ENCODE results near the gene DPPA3.
"Not testable (repeated sequence)": the region's sequence is repeated elsewhere in the genome, so short reads cannot be mapped to it uniquely, and the experiment has no call there.

The DPPA3 gene

GRCh38 chr12:7731486-7731885, 20.3 kb downstream of the DPPA3 start:
- no peak for DNase-seq

- DNase-seq, result no peak
Observed at GRCh38 chr12:7732993-7733392, 21.8 kb downstream of the DPPA3 start.

- no peak for DNase-seq
Observed at GRCh38 chr12:7747246-7747645, 36.0 kb downstream of the DPPA3 start, which contains the start of gene CLEC4C. TSS of gene CLEC4C (minus strand) at chr12:7747375. CDS start at chr12:7747348, 27 bp downstream.

DNA sequence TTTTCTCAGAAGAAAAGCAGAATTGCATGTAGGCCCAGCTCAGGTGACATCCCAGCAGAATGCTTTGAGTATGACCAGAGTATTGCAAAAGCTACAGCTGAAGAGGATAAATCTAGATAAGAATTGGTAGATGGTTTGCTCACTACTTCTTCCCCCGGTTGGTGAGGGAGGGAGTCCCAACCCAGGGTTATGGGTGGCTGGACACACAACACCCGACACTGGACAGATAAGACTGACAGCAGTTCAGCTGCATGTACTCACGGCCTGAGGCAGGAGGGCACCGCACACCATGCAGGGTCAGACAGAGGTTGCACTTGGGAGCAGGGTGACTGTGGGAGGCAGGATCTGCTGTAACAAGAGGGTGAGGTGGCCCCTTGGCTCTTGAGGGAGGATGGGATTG, 37.6 kb downstream of the DPPA3 start:
- no peak for DNase-seq

- DNase-seq, result no peak
Observed at GRCh38 chr12:7749442-7749841, 38.2 kb downstream of the DPPA3 start.

DNA sequence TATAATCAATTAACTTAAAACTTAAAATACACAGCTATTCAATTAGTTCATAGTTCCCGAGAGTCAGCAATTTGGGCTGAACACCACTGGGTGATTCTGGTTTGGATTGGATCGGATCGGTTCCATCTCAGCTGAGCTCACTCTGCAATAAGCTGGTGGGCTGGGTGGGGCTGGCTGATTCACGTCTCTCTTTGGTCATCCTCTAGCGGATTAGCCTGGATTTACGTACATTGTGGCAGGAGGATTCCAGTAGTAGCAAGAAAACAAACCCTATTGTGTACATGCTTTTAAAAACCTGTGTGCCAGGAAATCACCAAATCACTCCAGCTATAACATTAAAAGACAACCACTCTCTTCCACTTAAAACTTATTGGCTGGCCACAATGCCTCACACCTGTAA, 39.1 kb downstream of the DPPA3 start:
- no peak for DNase-seq

- no peak for DNase-seq
Observed at GRCh38 chr12:7751394-7751793, 40.2 kb downstream of the DPPA3 start.

- DNase-seq, result not testable (repeated sequence)
Observed at GRCh38 chr12:7751941-7752922, 41.0 kb downstream of the DPPA3 start.

DNA sequence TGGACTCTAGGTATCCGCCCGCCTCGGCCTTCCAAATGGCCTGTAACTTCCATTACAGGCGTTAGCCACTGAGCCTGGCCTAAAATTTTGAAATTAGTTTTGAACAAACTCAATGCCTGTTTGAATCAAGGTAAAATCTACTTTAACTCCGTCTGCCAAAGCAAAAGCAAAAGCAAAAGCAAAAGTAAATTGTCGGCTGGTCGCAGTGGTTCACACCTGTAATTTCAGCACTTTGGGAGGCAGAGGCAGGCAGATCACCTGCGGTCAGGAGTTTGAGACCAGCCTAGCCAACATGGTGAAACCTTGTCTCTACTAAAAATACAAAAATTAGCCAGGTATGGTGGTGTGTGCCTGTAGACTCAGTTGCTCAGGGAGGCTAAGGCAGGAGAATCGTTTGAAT, 44.4 kb downstream of the DPPA3 start:
- not testable (repeated sequence) for DNase-seq

DNA sequence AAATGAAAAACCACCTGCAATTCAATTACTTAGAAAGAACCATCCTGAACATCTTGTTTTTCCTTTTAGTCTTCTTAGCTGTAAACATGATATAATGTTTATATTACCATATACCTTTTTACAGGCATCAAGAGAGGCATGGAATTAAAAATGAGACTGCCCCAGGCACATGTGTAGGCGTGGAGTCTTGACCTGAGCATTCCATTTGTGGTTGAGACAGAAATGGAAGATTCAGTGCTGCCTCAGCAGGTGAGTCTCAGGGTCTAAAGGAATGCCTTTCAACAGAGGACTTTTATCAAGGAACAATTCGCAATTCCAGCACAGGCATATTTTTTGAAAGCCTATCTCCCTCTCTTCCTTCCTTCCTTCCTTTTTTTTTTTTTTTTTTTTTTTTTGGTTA, 45.8 kb downstream of the DPPA3 start:
- DNase-seq, result no peak

GRCh38 chr12:7758766-7759140, 47.5 kb downstream of the DPPA3 start:
- no peak for DNase-seq
